Bronchial epithelial cell (primary cell): ENCODE data around the gene FAAP100. TPM values are rescaled to one million over a fixed set of nuclear protein-coding genes. Genes with fewer than 3 reads are reported as not detected.

Source experiments
- DNase-seq: peaks from one replicate; pipeline ENCODE4 v3.0.0-alpha.2; 2010; ENCODE audit warnings: low read depth
- FAIRE-seq: peaks from 2 replicates; lab custom pipeline; 2011; peaks lifted over from hg19 to GRCh38; lab: Jason Lieb, UNC
- H3K27me3 ChIP-seq: 2 replicates; pipeline ENCODE4 v1.5.1; 2011; ENCODE audit warnings: low read length; ENCODE audit not compliant: control insufficient read depth, insufficient read depth
- H3K36me3 ChIP-seq: 2 replicates; pipeline ENCODE4 v1.5.1; 2011; ENCODE audit warnings: low read length; ENCODE audit not compliant: control insufficient read depth, insufficient read depth
- H3K4me3 ChIP-seq: 2 replicates; pipeline ENCODE4 v1.5.1; 2011; ENCODE audit warnings: mild to moderate bottlenecking, low read depth, low read length, control low read depth
- CTCF ChIP-seq: IDR thresholded peaks from 2 replicates; pipeline ENCODE4 v1.5.1; 2011; ENCODE audit warnings: mild to moderate bottlenecking, moderate library complexity, low read length, control low read depth, inconsistent platforms; ENCODE audit not compliant: insufficient read depth, severe bottlenecking
- total RNA-seq: library from RNA; depleted of rRNA; stranded (reverse); fragments of >200 nt; gene quantifications from 2 replicates; pipeline ENCODE4 v1.2.1, GENCODE V29; 2014

The FAAP100 gene
- total RNA-seq, 1 donor from 2014 or later: 10.5 TPM

GRCh38 chr17:81528651-81529436 is 23.3 kb downstream of the FAAP100 start:
- FAIRE-seq: no peak
- no peak for TF ChIP-seq CTCF
- Histone ChIP-seq H3K4me3 (no peak overlapping the region), H3K27me3 (peaks cover 9% of the 10 kb centered on the region), H3K36me3 (no peaks in the 10 kb centered on the region)
- no peak for DNase-seq

- Histone ChIP-seq H3K27me3 (peaks cover 9% of the 10 kb centered on the region), H3K36me3 (no peaks in the 10 kb centered on the region), H3K4me3 (no peak overlapping the region)
- TF ChIP-seq CTCF: no peak
- no peak for FAIRE-seq
- DNase-seq: no peak
These were observed 23.8 kb downstream of the FAAP100 start for GRCh38 chr17:81528384-81528650.

- TF ChIP-seq CTCF: no peak
- no peak for FAIRE-seq
- Histone ChIP-seq H3K27me3 (peaks cover 9% of the 10 kb centered on the region), H3K4me3 (no peak within 1 kb of the TSS), H3K36me3 (no peaks in the 10 kb centered on the region)
- no peak for DNase-seq
These were observed 24.4 kb downstream of the FAAP100 start, which contains the start of gene FSCN2 for GRCh38 chr17:81527591-81528383. Gene FSCN2 (plus strand): TSS chr17:81528377. CDS start chr17:81528532, 155 bp downstream.

- no peak for FAIRE-seq
- Histone ChIP-seq H3K27me3 (peaks cover 9% of the 10 kb centered on the region), H3K36me3 (no peaks in the 10 kb centered on the region), H3K4me3 (no peak overlapping the region)
- DNase-seq: no peak
- no peak for TF ChIP-seq CTCF
These were observed 25.2 kb downstream of the FAAP100 start for GRCh38 chr17:81526662-81527571.

GRCh38 chr17:81524865-81525159 is 27.3 kb downstream of the FAAP100 start:
- FAIRE-seq (no peak), DNase-seq (no peak)
- H3K4me3 ChIP-seq: no peak overlapping the region
- peaks cover 9% of the 10 kb centered on the region for H3K27me3 ChIP-seq
- no peak for TF ChIP-seq CTCF
- no peaks in the 10 kb centered on the region for H3K36me3 ChIP-seq
